Cerebellar nuclear complex (tissue), 1 donor: ENCODE results near the gene CABLES1.
A peak's percentile ranks its signal among the peaks of the same experiment; 100 is the strongest.

ENCODE experiments used
- DNase-seq, 2 experiments: peaks; one replicate each; lab custom pipeline; 2025; lab: John Stamatoyannopoulos, UW

The CABLES1 gene

GRCh38 chr18:23301972-23302371 lies 166.7 kb downstream of the CABLES1 start:
- DNase-seq = peak in 1 of 2 experiments; percentile 3

GRCh38 chr18:23302511-23302850 lies 167.2 kb downstream of the CABLES1 start:
- DNase-seq = no peak

- no peak for DNase-seq
These were observed 167.7 kb downstream of the CABLES1 start for GRCh38 chr18:23302851-23303527.

- DNase-seq = no peak
These were observed 171.5 kb downstream of the CABLES1 start for GRCh38 chr18:23306822-23307221.

GRCh38 chr18:23307567-23308295 lies 172.4 kb downstream of the CABLES1 start:
- no peak for DNase-seq
